Neural cell (in vitro differentiated cells): ENCODE data around the gene CACUL1.

Experiments
- CTCF ChIP-seq: fragments of 450-650 bp; IDR thresholded peaks from 2 replicates; pipeline ENCODE4 v1.5.1; 2014; ENCODE audit warnings: antibody characterized with exemption, mild to moderate bottlenecking, moderate library complexity; ENCODE audit not compliant: poor library complexity, severe bottlenecking
- EP300 ChIP-seq: fragments of 450-650 bp; conservative IDR thresholded peaks from 2 replicates; pipeline ENCODE4 v1.6.1; 2014; ENCODE audit warnings: antibody characterized with exemption, mild to moderate bottlenecking, moderate library complexity; ENCODE audit not compliant: poor library complexity, severe bottlenecking
- EZH2 ChIP-seq: fragments of 200-600, 300-800 bp; shearing (Covaris generic), sonication (generic); IDR thresholded peaks from 2 replicates; pipeline ENCODE4 v1.6.1; 2014; ENCODE audit warnings: antibody characterized with exemption, low read length, borderline replicate concordance, mild to moderate bottlenecking; ENCODE audit not compliant: insufficient read depth, poor library complexity, severe bottlenecking
- MXI1 ChIP-seq: fragments of 450-650 bp; conservative IDR thresholded peaks from 2 replicates; pipeline ENCODE4 v1.6.1; 2014; ENCODE audit warnings: antibody characterized with exemption, mild to moderate bottlenecking; ENCODE audit not compliant: poor library complexity, severe bottlenecking
- POLR2AphosphoS5 ChIP-seq: IDR thresholded peaks from 2 replicates; pipeline ENCODE4 v1.6.1; 2012
- RAD21 ChIP-seq: fragments of 450-650 bp; conservative IDR thresholded peaks from 2 replicates; pipeline ENCODE4 v1.6.1; 2014; ENCODE audit warnings: antibody characterized with exemption, mild to moderate bottlenecking, moderate library complexity
- SMC3 ChIP-seq: fragments of 450-650 bp; conservative IDR thresholded peaks from 2 replicates; pipeline ENCODE4 v1.6.1; 2014; ENCODE audit warnings: antibody characterized with exemption, mild to moderate bottlenecking, moderate library complexity; ENCODE audit not compliant: poor library complexity
- TAF1 ChIP-seq: IDR thresholded peaks from 2 replicates; pipeline ENCODE4 v1.6.1; 2012; ENCODE audit warnings: low read depth
- TF ChIP-seq, protein P1 (sequence below): IDR thresholded peaks from 2 replicates; pipeline ENCODE4 v1.6.1; 2012; ENCODE audit warnings: borderline replicate concordance

DNA sequence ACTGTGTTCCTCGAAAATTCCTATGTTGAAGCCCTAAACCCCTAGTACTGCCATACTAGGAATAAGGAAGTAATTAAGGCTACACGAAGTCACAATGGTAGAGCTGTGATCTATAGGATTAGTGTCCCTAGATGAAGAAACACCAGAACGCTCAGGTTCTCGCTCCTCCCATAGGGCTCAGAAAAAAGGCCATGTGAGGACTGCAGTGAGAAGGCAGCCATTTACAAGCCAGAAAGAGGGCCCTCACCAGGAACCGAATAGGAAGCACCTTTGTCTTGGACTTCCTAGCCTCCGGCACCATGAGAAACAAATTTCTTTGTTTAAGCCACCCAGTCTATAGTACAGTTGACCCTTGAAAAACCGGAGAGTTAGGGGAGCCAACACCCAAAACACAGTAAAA is 46.2 kb downstream of the CACUL1 start:
- no peak for TF ChIP-seq CTCF
- TF ChIP-seq EZH2: no peak
- TF ChIP-seq TAF1: no peak
- no peak for TF ChIP-seq SMC3
- TF ChIP-seq, protein P1, sequence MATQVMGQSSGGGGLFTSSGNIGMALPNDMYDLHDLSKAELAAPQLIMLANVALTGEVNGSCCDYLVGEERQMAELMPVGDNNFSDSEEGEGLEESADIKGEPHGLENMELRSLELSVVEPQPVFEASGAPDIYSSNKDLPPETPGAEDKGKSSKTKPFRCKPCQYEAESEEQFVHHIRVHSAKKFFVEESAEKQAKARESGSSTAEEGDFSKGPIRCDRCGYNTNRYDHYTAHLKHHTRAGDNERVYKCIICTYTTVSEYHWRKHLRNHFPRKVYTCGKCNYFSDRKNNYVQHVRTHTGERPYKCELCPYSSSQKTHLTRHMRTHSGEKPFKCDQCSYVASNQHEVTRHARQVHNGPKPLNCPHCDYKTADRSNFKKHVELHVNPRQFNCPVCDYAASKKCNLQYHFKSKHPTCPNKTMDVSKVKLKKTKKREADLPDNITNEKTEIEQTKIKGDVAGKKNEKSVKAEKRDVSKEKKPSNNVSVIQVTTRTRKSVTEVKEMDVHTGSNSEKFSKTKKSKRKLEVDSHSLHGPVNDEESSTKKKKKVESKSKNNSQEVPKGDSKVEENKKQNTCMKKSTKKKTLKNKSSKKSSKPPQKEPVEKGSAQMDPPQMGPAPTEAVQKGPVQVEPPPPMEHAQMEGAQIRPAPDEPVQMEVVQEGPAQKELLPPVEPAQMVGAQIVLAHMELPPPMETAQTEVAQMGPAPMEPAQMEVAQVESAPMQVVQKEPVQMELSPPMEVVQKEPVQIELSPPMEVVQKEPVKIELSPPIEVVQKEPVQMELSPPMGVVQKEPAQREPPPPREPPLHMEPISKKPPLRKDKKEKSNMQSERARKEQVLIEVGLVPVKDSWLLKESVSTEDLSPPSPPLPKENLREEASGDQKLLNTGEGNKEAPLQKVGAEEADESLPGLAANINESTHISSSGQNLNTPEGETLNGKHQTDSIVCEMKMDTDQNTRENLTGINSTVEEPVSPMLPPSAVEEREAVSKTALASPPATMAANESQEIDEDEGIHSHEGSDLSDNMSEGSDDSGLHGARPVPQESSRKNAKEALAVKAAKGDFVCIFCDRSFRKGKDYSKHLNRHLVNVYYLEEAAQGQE: no peak
- no peak for TF ChIP-seq POLR2AphosphoS5
- no peak for TF ChIP-seq EP300
- no peak for TF ChIP-seq RAD21
- TF ChIP-seq MXI1: no peak
